ENCODE results near the gene KLHL24. TPM values are rescaled to one million over a fixed set of nuclear protein-coding genes. Genes with fewer than 3 reads are reported as not detected.

Gene KLHL24
- polyA plus RNA-seq, 1 experiment, result 33.6 TPM

- CTCF ChIA-PET, result interaction anchor here (0.6 to 1.4 kb wide), 2 partner anchors 218 to 657 kb away, joined by 4 to 11 read pairs; no protein-coding TSS in a partner anchor
- H3K27ac ChIP-seq (ENCODE audit: low read depth, low read length), result no peak overlapping the region
Observed at GRCh38 chr3:183697123-183697609, 61.7 kb downstream of the KLHL24 start.

GRCh38 chr3:183697610-183698317 lies 62.3 kb downstream of the KLHL24 start, which contains the start of gene YEATS2:
Gene YEATS2 (plus strand): TSS chr3:183697797. CDS start chr3:183715163, 17,366 bp downstream.
- H3K4me3 ChIP-seq (ENCODE audit: low read depth, low read length), result peak within 1 kb of the TSS; percentile 96
- TF ChIP-seq CTCF (IDR thresholded peaks at IDR 0.05; ENCODE audit: low read depth, low read length), result no peak
- no peaks in the 10 kb centered on the region for H3K27me3 ChIP-seq (ENCODE audit: control insufficient read depth, insufficient read depth, low read length)
- ChIA-PET CTCF (interaction anchor here (0.6 to 1.4 kb wide), 2 partner anchors 218 to 658 kb away, joined by 4 to 11 read pairs; no protein-coding TSS in a partner anchor), POLR2A (interaction anchor here (0.6 to 1.2 kb wide), 4 partner anchors 14 to 188 kb away, joined by 3 to 18 read pairs (median 10); partner anchors contain the start of gene KLHL24)
- peak within 1 kb of the TSS; percentile 68 for H3K27ac ChIP-seq (ENCODE audit: low read depth, low read length)
- no peak for DNase-seq (ENCODE audit: low read depth, low spot score)
- H3K9me3 ChIP-seq (ENCODE audit: control insufficient read depth, insufficient read depth, low read length), result no peaks in the 10 kb centered on the region; the same call in 1 of the 2 replicates

More at GRCh38 chr3:183697123-183697609, 61.7 kb downstream of the KLHL24 start:
- Histone ChIP-seq H3K27me3 (ENCODE audit: control insufficient read depth, insufficient read depth, low read length) (no peaks in the 10 kb centered on the region), H3K4me3 (ENCODE audit: low read depth, low read length) (peak overlapping the region; percentile 96), H3K9me3 (ENCODE audit: control insufficient read depth, insufficient read depth, low read length) (no peaks in the 10 kb centered on the region; the same call in 1 of the 2 replicates)
- no peak for DNase-seq (ENCODE audit: low read depth, low spot score)
- POLR2A ChIA-PET, result interaction anchor here (0.6 to 1.2 kb wide), 4 partner anchors 14 to 187 kb away, joined by 3 to 18 read pairs (median 10); partner anchors contain the start of gene KLHL24
- TF ChIP-seq CTCF (IDR thresholded peaks at IDR 0.05; ENCODE audit: low read depth, low read length), result no peak

GRCh38 chr3:183698318-183698751 lies 62.9 kb downstream of the KLHL24 start:
- Histone ChIP-seq H3K4me3 (ENCODE audit: low read depth, low read length) (peak overlapping the region; percentile 96), H3K27me3 (ENCODE audit: control insufficient read depth, insufficient read depth, low read length) (no peaks in the 10 kb centered on the region), H3K9me3 (ENCODE audit: control insufficient read depth, insufficient read depth, low read length) (no peaks in the 10 kb centered on the region; the same call in 1 of the 2 replicates), H3K27ac (ENCODE audit: low read depth, low read length) (peak overlapping the region; percentile 68)
- CTCF ChIA-PET, result no interaction called here
- no peak for DNase-seq (ENCODE audit: low read depth, low spot score)
- TF ChIP-seq CTCF (IDR thresholded peaks at IDR 0.05; ENCODE audit: low read depth, low read length), result no peak
- POLR2A ChIA-PET, result interaction anchor here (1.2 kb wide), 1 partner anchor 63 kb away, joined by 18 read pairs; the partner anchor contains the start of gene KLHL24

- no peak overlapping the region for H3K27ac ChIP-seq (ENCODE audit: low read depth, low read length)
- H3K27me3 ChIP-seq (ENCODE audit: control insufficient read depth, insufficient read depth, low read length), result no peaks in the 10 kb centered on the region
- POLR2A ChIA-PET, result no interaction called here
- no peak for TF ChIP-seq CTCF (IDR thresholded peaks at IDR 0.05; ENCODE audit: low read depth, low read length)
- no peaks in the 10 kb centered on the region; the same call in 1 of the 2 replicates for H3K9me3 ChIP-seq (ENCODE audit: control insufficient read depth, insufficient read depth, low read length)
- CTCF ChIA-PET, result no interaction called here
- DNase-seq (ENCODE audit: low read depth, low spot score), result no peak
- H3K4me3 ChIP-seq (ENCODE audit: low read depth, low read length), result peak overlapping the region; percentile 96
Observed at GRCh38 chr3:183698756-183699155, 63.3 kb downstream of the KLHL24 start.

Measured in AG04450 (cell line).